Right hindlimb (tissue), 1 donor: ENCODE data around the gene VWA5B1.

Experiments
- DNase-seq: peaks from one replicate; pipeline ENCODE4 v3.0.0-alpha.2; 2018

The VWA5B1 gene

DNA sequence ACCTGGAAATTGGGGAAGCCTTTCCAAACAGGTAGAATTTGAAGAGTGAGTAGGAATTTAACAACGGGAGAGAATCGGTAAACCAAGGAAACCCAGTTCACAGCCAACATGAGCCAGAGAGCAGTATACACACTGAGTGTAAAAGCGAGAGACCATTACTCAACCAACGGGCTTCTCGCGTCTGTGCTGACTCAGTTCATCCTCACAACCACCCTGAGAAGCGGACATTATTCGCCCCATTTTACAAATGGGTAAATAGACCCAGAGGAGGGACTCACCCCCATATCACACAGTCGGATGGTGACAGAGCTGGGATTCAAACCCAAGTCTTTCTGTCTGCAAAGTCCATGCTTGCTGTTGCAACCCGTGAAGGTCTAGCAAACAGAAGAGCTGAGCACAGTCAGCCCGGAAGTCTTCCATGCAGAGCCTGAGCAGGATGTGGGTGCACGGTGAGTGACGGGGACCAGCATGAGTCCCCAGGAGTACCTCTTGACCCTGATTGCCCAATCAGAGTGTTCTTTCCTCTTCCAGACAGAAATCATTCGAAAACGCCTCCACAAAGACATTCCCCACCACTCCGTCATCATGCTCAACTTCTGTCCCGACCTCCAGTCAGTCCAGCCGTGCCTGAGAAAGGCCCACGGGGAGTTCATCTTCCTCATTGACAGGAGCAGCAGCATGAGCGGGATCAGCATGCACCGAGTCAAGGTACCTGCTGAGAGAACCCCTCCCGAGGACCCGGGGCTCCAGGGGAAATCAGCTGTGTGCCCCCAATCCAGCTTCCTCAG is 32.3 kb downstream of the VWA5B1 start:
- no peak for DNase-seq

- DNase-seq = no peak
Measured at GRCh38 chr1:20323613-20323920, 32.9 kb downstream of the VWA5B1 start.

- peak; percentile 35 for DNase-seq
Measured at GRCh38 chr1:20324704-20325406, 34.2 kb downstream of the VWA5B1 start.

DNA sequence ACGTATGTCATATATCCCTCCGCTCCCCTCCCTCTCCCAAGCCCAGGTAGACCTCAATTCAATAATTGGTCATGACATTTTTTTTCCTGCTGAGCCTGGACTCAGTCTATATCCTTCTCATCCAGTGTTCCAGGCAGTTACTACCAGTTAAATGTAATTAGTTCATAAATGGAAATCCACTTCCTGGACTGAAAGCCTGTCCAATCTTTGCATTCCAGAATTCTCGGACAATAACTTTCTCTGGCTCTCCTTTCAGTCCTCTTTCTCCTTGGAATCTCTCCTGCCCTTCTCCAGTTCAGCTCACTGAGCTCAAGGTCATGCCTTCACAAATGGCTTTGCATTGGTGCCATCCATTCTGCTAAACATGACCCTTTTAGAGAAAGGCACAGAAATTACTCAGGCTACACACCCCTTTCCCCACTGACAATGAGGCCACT is 34.8 kb downstream of the VWA5B1 start:
- DNase-seq = no peak

GRCh38 chr1:20325844-20326420 is 35.3 kb downstream of the VWA5B1 start:
- DNase-seq = peak; percentile 75

DNA sequence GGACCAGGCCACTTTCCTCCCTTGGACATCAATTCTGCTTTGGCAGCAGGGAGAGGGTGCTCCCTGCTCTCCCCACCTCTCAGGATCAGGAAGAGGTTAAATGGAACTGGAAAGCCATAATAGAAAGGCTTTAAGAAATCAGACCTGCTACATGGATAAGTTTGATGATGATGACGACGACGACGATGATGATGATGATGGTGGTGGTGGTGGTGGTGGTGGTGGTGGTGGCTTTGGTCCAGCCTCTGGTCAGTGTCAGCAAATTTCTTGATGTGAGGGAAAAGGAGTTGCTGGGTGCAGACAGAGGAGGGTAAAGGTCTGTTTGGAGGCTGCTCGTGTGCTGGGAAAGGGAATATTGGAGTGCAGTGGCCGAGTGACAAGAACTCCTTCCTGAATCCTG is 36.8 kb downstream of the VWA5B1 start:
- no peak for DNase-seq

GRCh38 chr1:20328201-20328600 is 37.5 kb downstream of the VWA5B1 start:
- no peak for DNase-seq

GRCh38 chr1:20329793-20330542 is 39.3 kb downstream of the VWA5B1 start:
- no peak for DNase-seq

- DNase-seq = no peak
Measured at GRCh38 chr1:20334103-20334502, 43.4 kb downstream of the VWA5B1 start.

DNA sequence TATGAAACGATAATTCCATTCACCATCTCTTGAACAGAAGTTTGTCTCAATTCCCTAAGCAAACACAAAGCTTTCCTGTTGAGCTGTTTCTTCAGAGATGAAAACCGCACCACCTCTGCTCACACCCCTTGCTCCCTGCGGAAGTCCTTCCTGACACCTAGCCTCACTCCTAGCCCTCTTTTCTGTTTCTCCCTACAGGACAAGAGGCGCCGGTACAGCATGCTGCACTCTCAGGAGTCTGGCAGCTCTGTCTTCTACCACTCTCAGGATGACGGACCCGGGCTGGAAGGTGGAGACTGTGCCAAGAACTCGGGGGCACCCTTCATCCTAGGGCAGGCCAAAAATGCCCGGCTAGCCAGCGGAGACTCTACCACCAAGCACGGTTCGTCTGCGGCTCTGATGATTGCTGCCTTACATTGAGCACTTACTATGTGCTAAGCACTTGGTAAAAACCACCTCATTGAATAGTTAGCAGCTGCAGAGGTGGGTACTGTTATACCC is 45.5 kb downstream of the VWA5B1 start:
- no peak for DNase-seq

GRCh38 chr1:20337581-20337980 is 46.9 kb downstream of the VWA5B1 start:
- DNase-seq = no peak

GRCh38 chr1:20339811-20340457 is 49.3 kb downstream of the VWA5B1 start:
- no peak for DNase-seq

- DNase-seq = no peak
Measured at GRCh38 chr1:20342294-20343148, 51.8 kb downstream of the VWA5B1 start.

GRCh38 chr1:20343149-20343937 is 52.7 kb downstream of the VWA5B1 start:
- DNase-seq = peak; percentile 38

DNA sequence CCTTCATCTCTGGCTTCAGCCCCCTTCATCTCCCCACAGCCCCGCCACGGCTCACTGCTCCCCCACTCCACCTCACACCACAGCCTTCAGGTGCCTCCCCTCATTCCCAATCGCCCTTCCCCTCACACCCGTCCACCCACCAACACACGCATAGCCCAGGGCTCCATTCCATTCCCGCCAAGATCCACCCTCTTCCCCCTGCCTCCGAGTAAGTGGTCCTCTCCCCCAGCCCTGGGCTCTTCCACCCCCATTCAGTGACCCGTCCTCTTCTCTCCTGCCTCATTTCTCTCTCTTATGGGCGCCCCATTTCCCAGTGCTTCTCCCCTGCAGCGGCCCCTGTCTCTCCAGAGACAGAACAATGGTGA is 53.2 kb downstream of the VWA5B1 start:
- no peak for DNase-seq

GRCh38 chr1:20344738-20345137 is 54.1 kb downstream of the VWA5B1 start:
- no peak for DNase-seq

GRCh38 chr1:20345419-20345818 is 54.7 kb downstream of the VWA5B1 start:
- no peak for DNase-seq

DNA sequence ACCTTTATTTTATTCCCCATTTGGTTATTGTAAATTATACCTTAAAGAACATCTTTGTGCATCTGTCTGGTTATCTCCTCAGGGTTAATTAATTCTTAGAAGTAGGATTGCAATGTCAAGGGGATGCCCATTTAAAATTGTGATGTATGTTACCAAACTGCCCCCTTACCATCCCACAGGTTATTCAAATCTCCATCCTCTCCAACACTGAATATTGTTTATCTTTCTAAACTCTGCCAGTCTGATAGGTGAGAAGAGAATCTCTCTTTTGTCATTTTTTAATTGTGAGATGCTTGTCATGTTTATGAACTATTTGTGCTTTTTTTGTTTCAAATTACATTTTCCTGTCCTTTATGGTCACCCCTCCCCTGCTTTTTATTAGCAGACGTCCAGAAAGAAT is 55.8 kb downstream of the VWA5B1 start:
- no peak for DNase-seq

GRCh38 chr1:20347699-20348098 is 57.0 kb downstream of the VWA5B1 start:
- no peak for DNase-seq

GRCh38 chr1:20348326-20348915 is 57.7 kb downstream of the VWA5B1 start:
- no peak for DNase-seq

GRCh38 chr1:20349561-20349960 is 58.9 kb downstream of the VWA5B1 start:
- DNase-seq = no peak
